Liver (tissue), 3 donors: ENCODE data around the gene REXO1.

Experiments used
- CTCF ChIP-seq: fragments of 150-350 bp; IDR thresholded peaks from 2 replicates; pipeline ENCODE4 v1.5.1; 2017; ENCODE audit warnings: improper control_type of control experiment, low read depth, low read length; ENCODE audit not compliant: missing input control
- GABPA ChIP-seq, 2 donors: IDR thresholded peaks in 1 of 2; conservative IDR thresholded peaks in 1 of 2; 2 replicates each; pipeline ENCODE4 v1.6.1; 2016; ENCODE audit warnings: antibody characterized with exemption in 2 of 2, mild to moderate bottlenecking in 1 of 2, moderate library complexity in 1 of 2
- ZBTB33 ChIP-seq: IDR thresholded peaks from 2 replicates; pipeline ENCODE4 v1.6.1; 2016; ENCODE audit warnings: antibody characterized with exemption
- donor health status: healthy.
- donor health status: healthy.

- no peak for TF ChIP-seq ZBTB33
- no peak for TF ChIP-seq CTCF
- no peak for TF ChIP-seq GABPA (IDR thresholded peaks at IDR 0.05 in 1 of 2, conservative IDR thresholded peaks at IDR 0.05 in 1 of 2)
Measured at GRCh38 chr19:1868971-1869370, 20.7 kb upstream of the REXO1 start.
